HFF-Myc (cell line): ENCODE data around the gene STRA6.

Source experiments
- DNase-seq: peaks from one replicate; pipeline ENCODE4 v3.0.0-alpha.2; 2011; ENCODE audit warnings: low read depth; ENCODE audit errors: extremely low read depth
- H3K4me3 ChIP-seq: replicated peaks from 2 replicates; pipeline ENCODE4 v1.5.1; 2011; ENCODE audit warnings: low read depth, mild to moderate bottlenecking, control low read depth, low read length
- CTCF ChIP-seq: IDR thresholded peaks from 2 replicates; pipeline ENCODE4 v1.5.1; 2012; ENCODE audit warnings: mild to moderate bottlenecking, low read depth, low read length, control low read depth; ENCODE audit errors: missing control alignments

The STRA6 gene

GRCh38 chr15:74135041-74135565 is 67.5 kb downstream of the STRA6 start:
- H3K4me3 ChIP-seq = no peak overlapping the region
- no peak for TF ChIP-seq CTCF
- DNase-seq = no peak

- no peak for DNase-seq
- no peak overlapping the region for H3K4me3 ChIP-seq
Measured at GRCh38 chr15:74134387-74135027, 68.1 kb downstream of the STRA6 start.

GRCh38 chr15:74133694-74134386 is 68.7 kb downstream of the STRA6 start:
- TF ChIP-seq CTCF = no peak
- DNase-seq = no peak
- H3K4me3 ChIP-seq = no peak overlapping the region

More at GRCh38 chr15:74134387-74135027, 68.1 kb downstream of the STRA6 start:
- peak; percentile 51 for TF ChIP-seq CTCF

- TF ChIP-seq CTCF = no peak
- no peak for DNase-seq
- H3K4me3 ChIP-seq = no peak overlapping the region
Measured at GRCh38 chr15:74132681-74133651, 69.6 kb downstream of the STRA6 start.

- no peak overlapping the region for H3K4me3 ChIP-seq
- DNase-seq = no peak
- TF ChIP-seq CTCF = no peak
Measured at GRCh38 chr15:74131628-74132413, 70.8 kb downstream of the STRA6 start.
